ENCODE data around the gene MDM4.

DNA sequence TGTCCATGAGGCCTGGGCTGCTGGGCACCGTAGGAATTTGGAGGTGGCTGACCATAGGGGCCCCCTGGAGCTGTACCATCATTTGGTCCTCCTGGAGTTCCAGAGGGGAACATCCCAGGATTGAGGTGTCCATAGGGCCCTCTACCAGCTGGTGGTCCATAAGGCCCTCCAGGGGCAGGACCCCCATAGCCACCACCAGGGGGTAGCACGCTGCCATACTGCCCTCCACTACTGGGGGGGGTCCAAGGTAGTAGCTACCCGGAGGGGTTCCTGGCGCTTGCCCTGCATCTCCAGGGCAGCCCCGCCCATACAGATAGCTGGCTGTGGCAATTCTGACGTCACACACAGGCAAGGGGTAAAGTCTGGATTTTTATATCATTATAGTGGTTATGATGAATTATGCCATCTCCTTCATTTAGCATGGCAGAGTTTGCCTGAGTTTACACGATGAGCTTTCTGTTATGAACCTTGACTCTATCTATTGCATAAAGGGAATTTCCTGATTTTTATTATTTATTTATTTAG is 13.2 kb downstream of the MDM4 start:
- TF ChIP-seq, protein P1, sequence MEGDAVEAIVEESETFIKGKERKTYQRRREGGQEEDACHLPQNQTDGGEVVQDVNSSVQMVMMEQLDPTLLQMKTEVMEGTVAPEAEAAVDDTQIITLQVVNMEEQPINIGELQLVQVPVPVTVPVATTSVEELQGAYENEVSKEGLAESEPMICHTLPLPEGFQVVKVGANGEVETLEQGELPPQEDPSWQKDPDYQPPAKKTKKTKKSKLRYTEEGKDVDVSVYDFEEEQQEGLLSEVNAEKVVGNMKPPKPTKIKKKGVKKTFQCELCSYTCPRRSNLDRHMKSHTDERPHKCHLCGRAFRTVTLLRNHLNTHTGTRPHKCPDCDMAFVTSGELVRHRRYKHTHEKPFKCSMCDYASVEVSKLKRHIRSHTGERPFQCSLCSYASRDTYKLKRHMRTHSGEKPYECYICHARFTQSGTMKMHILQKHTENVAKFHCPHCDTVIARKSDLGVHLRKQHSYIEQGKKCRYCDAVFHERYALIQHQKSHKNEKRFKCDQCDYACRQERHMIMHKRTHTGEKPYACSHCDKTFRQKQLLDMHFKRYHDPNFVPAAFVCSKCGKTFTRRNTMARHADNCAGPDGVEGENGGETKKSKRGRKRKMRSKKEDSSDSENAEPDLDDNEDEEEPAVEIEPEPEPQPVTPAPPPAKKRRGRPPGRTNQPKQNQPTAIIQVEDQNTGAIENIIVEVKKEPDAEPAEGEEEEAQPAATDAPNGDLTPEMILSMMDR (IDR thresholded peaks at IDR 0.05), result no peak
- TF ChIP-seq, protein P2, sequence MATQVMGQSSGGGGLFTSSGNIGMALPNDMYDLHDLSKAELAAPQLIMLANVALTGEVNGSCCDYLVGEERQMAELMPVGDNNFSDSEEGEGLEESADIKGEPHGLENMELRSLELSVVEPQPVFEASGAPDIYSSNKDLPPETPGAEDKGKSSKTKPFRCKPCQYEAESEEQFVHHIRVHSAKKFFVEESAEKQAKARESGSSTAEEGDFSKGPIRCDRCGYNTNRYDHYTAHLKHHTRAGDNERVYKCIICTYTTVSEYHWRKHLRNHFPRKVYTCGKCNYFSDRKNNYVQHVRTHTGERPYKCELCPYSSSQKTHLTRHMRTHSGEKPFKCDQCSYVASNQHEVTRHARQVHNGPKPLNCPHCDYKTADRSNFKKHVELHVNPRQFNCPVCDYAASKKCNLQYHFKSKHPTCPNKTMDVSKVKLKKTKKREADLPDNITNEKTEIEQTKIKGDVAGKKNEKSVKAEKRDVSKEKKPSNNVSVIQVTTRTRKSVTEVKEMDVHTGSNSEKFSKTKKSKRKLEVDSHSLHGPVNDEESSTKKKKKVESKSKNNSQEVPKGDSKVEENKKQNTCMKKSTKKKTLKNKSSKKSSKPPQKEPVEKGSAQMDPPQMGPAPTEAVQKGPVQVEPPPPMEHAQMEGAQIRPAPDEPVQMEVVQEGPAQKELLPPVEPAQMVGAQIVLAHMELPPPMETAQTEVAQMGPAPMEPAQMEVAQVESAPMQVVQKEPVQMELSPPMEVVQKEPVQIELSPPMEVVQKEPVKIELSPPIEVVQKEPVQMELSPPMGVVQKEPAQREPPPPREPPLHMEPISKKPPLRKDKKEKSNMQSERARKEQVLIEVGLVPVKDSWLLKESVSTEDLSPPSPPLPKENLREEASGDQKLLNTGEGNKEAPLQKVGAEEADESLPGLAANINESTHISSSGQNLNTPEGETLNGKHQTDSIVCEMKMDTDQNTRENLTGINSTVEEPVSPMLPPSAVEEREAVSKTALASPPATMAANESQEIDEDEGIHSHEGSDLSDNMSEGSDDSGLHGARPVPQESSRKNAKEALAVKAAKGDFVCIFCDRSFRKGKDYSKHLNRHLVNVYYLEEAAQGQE (IDR thresholded peaks at IDR 0.05; ENCODE audit: insufficient read depth in 1 of 2, low read depth in 2 of 2, low read length in 1 of 2), result no peak
- TF ChIP-seq POLR2AphosphoS5 (IDR thresholded peaks at IDR 0.05; ENCODE audit: low read depth, low read length), result no peak
- no peak for TF ChIP-seq SIN3A (IDR thresholded peaks at IDR 0.05; ENCODE audit: borderline replicate concordance, insufficient read depth, low read depth, low read length)
